ENCODE data around the gene SLC25A27.
"Not testable (repeated sequence)": the region's sequence is repeated elsewhere in the genome, so short reads cannot be mapped to it uniquely, and the experiment has no call there.

Gene SLC25A27, protein sequence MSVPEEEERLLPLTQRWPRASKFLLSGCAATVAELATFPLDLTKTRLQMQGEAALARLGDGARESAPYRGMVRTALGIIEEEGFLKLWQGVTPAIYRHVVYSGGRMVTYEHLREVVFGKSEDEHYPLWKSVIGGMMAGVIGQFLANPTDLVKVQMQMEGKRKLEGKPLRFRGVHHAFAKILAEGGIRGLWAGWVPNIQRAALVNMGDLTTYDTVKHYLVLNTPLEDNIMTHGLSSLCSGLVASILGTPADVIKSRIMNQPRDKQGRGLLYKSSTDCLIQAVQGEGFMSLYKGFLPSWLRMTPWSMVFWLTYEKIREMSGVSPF

DNA sequence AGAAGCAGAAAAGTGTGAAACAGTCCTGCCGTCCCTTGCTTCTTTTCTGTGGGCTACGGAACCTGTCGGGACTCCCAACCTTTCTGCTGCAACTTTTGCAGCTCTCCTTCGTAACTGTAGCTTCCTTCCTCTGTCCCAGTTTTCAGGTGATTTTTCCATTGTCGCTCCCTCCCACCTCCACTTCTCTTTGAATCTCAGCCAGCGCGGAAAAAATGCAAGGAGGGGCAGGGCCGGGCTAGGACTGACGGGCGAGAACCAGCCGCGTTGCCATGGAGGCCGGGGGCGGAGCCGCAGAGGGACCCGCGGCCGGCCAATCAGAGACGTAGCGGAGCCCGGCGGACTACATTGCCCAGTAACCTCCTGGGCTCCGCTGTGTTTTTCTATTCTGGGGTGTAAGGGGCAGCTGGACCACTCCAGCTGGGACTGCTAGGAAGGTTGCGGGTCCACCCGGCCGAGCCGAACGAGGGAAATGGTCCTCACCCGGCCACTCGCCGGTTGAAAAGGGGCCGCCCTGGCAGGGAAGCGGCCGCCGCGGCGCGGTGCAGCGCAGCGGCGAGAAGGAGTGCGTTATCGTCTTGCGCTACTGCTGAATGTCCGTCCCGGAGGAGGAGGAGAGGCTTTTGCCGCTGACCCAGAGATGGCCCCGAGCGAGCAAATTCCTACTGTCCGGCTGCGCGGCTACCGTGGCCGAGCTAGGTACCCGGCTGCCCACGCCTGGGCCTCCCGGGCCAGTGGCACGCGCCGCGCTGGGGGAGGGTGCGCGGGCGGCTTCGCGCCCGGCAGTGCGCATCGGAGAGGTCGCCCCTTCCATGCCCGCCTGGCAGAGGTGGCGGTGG lies at the start of gene SLC25A27, which contains the start of gene CYP39A1:
SLC25A27 (plus strand) TSS at position 373 of the 836 bp plus-strand sequence; CDS start at position 591, 218 bp downstream.
CYP39A1 (minus strand) TSS at position 216 of the 836 bp plus-strand sequence. CDS start 236 bp downstream, outside the sequence.
- DNase-seq (ENCODE audit: low read depth) = peak; percentile 75

DNA sequence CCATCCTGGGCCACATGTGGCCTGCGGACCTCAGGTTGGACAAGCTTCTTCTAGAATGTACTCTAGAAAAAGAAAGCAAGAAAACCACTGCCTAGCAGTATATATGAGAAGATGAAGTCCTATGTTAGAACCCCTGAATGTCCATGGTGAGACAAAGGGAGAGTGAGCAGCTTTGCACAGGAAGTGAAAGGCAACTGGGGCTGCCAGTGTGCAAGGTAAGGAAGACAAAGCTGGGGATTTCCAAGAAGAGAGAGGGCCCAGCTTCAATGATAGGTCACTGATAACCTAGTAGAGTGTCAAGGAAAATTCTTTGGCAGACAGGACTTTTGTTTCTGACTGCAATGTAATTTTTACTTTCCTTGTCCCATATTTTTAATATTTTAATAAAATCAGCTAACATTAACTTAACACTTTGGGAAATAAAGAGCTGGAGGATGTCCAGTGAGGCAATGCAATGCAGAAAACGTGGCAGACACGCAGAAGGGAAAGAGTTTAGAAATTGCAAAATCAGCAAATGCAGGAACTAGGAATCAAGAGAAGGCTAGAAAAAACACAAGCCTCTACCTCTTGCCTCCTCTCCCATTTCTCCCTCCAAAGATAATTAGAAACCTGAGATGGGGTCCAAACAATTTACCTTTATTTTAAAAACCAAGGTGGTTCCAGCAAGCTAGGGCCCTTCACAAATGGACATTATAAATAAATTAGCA lies 47.5 kb upstream of the SLC25A27 start:
- DNase-seq (ENCODE audit: low read depth) = no peak

DNA sequence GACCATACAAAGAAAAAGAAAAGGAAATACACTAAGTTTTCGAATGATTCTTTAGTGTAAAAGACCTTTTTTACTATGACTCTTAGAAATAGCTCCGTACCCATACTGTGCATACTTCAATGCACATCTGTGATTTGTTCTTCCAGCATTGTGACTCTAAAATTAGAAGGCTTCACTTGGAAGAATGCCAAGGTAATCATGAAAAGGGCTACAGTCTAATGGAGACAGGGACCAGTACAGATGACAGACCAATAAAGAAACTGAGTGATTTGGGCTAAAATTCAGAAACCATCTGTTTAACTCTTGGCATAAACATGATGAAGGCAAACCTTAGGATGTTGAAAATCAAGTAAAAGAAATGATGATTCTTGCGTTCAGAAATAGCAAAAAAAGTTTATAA lies 46.4 kb upstream of the SLC25A27 start:
- DNase-seq (ENCODE audit: low read depth) = no peak

DNA sequence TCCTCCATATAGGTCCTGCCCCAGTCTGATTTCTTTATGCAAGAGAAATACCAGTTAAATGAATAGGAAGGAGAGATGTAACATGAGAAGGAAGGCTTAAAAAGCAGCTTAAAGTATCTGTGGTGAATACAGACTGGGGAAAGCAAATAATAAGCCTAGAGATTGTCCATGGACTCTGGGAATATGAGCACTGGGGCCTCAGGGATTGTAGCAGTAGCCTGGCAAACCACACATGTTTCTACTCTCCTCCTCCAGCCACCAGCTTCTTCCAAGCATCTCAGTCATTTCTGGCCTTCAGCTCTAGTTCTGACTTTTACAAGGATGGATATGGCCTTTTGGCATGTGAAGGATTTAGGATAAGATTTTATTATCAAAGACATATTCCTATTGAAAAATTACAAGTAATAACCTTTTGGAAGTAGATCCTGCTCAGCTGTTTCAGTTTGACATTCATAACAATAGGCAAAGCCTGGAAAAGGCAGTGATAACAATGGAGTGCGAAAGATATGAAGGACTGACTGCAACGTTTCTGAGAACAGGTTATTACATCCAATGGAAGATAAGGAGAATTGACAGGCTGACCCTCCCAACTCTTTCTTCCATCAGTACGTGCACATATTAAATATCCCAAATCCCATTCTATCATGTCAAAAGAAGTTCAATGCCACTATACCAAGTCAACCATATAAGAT lies 41.8 kb upstream of the SLC25A27 start:
- no peak for DNase-seq (ENCODE audit: low read depth)

DNA sequence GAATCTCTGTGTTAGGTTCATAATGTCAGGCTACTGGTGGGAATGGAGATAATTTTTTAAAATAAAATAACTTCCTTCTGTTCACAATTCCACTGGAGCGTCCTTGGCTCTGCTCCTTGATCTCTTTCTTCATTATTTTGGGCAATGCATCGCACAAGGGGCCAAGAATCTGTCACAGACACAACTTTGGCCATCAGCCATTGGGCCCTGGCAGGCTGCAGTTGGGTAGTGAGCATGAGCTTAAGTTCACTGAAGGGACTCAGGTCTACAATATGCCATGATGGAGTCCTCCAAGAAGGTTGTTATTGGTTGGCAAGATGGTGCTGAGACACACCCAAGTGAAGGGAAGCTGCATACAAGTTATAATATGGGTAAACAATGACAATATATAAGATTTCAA lies 40.1 kb upstream of the SLC25A27 start:
- DNase-seq (ENCODE audit: low read depth) = no peak

DNA sequence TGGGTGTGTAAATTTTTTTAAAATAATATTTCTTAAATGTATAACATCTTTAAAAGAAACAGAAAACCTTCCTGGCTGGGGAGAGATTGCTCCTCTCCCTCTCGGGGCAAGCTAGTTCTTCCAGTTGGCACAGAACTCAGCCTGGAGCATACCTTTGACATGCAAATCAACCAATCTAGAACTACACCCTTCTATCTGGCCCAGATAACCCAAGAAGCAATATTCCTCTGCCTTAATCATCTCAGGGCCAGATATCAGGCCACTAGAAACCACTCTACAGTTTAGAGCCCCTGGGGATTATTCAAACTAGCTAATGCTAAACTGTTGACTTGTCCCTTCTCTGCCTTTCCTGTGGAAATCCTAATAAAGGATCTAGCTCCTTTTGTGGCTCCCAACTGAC lies 34.0 kb upstream of the SLC25A27 start:
- DNase-seq (ENCODE audit: low read depth) = no peak

DNA sequence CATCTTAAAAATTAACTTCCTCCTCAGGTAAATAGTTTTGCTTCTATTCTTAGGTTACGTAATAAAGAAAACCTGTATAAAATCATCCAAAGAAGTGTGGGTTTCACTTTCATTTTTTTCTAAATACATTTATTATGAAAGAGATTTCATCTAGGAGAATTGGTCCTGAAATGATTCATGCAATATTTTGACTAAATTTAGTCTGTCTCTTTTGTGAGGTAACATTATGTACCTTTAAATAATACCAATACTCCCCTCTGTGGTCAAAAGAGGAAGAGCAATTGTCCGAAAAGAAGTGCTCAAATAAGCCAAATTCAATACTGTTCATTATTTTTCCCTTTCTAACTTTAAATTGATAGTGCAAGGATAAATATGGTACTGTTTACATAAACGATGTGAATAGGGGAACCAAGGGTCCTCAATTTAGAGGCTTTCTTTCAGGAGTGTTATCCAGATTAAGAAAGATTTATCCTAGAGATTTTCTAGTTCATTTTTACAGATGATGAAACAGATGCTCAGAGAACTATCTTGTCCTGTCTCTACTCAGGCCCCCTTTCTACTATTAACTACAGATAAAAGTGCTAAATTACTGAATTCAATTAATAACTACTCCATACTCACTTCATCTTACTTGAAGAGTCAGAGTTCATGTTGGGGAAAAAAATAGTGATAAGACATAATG lies 26.4 kb upstream of the SLC25A27 start:
- DNase-seq (ENCODE audit: low read depth) = peak; percentile 26

DNA sequence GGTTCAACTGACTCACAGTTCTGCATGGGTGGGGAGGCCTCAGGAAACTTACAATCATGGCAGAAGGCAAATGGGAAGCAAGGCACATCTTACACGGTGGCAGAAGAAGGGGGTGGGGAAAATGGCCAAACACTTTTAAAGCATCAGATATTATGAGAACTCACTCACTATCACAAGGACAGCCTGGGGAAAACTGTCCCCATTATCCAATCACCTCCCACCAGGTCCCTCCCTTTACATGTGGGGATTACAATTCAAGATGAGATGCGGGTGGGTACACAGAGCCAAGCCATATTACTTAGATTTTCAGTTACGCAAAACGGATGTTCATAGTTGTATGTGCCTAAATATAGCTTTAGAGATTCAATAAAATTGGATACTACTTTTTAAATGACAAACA lies 25.8 kb upstream of the SLC25A27 start:
- DNase-seq (ENCODE audit: low read depth) = no peak

DNA sequence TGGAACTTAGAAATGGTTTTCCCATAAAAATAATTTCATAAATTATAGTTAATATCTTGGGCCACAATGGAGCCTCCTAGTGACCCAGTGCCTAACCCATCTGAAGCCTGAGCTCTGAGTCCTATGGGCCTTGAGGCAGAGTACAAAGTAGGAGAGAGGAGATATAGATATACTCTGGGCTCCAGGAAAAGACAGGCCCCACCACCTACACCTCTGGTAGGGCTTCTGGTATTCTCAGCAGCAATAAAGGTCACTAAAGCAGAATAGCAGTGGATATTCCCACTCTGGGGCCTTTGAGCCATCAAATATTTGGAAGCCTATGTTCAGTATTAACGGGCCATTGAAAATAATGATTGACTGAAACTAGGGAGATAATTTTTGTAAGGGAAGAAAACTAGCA lies 24.3 kb upstream of the SLC25A27 start:
- no peak for DNase-seq (ENCODE audit: low read depth)

DNA sequence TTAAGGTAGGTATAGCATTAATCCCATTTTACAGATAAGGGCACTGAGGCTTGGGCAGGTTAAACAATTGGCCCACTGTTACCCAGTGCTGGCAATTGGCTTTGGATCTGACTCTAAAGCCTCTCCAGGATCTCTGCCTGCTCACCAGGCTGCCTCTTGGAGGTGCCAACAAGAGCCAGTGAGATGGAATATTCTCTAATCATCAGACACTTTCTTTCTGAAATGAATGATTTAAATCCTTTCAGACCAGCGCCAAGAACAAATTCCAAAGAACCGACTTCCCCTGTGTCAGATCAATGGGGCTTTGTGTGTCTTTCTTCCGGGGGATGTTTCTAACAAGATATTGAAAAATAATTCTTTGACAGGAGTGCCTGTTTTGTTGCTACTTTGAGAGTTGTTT lies 23.8 kb upstream of the SLC25A27 start:
- DNase-seq (ENCODE audit: low read depth) = no peak

DNA sequence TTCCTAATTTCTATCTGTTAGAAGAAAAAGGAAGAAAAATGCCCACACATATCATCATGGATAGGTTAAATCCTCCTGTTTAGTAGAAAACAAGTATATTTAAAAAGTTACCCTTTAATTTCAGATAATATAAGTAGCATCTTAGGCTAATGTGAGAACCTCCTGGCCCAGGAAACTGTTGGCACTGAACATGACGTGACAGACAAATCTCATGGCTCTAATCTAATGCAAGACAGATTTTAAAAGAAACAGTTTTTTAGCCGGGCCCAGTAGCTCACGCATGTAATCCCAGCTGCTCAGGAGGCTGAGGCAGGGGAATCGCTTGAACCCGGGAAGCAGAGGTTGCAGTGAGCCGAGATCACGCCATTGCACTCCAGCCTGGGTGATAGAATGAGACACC lies 23.1 kb upstream of the SLC25A27 start:
- no peak for DNase-seq (ENCODE audit: low read depth)

DNA sequence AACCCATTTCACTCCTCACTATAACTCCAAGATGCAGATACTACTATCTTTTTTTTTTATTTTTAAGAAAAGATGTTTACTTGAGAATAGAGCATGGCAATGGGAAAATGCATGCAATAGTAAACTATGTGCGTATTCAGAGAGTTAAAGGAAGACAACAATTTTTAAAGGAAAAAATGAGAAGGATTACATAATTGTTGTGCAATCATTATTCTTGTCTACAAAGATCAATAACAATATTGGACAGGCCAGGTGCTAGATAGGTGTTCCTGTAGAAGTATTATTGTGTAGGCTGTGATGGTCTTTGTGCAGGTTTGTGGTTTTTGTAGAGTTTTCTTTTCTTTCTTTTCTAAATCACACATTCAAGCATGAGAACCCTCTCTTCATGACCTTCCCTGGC lies 20.7 kb upstream of the SLC25A27 start:
- DNase-seq (ENCODE audit: low read depth) = no peak

DNA sequence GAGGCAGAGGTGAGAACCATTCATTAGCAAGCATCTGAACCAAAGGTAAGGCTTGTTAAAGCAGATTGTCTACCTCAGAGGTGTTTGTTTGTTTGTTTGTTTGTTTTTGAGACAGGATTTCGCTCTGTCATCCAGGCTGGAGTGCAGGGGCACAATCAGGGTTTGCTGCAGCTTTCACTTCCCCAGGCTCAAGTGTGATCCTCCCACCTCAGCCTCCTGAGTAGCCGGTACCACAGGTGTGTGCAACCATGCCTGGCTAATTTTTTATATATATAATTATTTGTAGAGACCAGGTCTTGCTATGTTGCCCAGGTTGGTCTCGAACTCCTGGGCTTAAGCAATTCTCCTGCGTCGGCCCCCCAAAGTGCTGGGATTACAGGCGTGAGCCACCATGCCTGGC lies 17.3 kb upstream of the SLC25A27 start:
- DNase-seq (ENCODE audit: low read depth) = no peak

DNA sequence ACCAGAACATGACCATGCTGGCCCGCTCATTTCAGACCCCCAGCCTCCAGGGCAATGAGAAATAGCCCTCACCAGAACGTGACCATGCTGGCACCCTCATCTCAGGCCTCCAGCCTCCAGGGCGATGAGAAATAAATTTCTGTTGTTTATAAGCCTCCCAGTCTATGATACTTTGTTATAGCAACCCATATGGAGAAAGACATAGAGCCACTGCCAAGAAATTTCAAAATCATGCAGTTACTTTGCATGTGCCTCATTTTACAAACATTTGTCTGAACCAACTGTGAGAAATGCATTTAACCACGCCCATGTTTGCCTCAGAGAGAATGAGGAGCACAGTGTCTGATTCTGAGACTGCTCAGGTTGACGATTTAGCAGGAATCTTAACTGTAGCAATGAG lies 15.6 kb upstream of the SLC25A27 start:
- peak; percentile 90 for DNase-seq (ENCODE audit: low read depth)

DNA sequence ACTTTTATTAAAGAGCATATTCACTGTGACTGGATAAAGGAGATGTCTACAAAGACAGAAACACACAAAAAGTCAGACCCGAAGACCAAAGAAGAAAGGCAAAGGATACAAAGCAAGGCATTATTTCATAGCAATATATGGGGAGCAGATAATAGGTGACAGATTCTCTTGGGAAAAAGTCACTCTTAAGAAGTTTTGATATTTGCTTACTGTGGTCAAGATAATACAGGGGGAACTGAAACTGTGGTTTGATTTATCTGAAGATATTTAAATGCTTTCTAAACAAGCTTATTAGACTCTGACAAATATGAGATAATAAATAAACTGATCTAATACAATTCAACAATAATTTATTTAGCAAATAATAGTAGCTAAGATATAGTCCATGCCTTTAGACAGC lies 14.8 kb upstream of the SLC25A27 start:
- DNase-seq (ENCODE audit: low read depth) = no peak

DNA sequence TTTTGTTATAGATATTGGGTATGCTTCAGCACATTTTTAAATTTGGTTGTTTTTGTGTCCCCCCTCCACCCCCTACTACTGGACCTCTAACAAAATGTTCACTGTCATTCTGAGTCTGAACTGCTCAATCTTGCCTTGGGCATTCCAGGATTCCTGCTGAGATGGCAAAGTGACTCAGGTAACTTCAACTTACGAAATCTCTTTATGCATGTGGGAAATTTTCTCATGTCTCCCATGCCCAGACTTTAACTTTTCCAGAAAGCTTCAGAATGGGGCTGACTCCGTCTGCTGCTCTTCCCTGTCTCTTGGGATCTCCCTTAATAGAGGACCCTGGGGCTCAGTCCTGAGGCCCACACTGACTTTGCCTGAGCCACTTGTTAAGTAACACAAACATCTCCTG lies 14.1 kb upstream of the SLC25A27 start:
- DNase-seq (ENCODE audit: low read depth) = no peak

DNA sequence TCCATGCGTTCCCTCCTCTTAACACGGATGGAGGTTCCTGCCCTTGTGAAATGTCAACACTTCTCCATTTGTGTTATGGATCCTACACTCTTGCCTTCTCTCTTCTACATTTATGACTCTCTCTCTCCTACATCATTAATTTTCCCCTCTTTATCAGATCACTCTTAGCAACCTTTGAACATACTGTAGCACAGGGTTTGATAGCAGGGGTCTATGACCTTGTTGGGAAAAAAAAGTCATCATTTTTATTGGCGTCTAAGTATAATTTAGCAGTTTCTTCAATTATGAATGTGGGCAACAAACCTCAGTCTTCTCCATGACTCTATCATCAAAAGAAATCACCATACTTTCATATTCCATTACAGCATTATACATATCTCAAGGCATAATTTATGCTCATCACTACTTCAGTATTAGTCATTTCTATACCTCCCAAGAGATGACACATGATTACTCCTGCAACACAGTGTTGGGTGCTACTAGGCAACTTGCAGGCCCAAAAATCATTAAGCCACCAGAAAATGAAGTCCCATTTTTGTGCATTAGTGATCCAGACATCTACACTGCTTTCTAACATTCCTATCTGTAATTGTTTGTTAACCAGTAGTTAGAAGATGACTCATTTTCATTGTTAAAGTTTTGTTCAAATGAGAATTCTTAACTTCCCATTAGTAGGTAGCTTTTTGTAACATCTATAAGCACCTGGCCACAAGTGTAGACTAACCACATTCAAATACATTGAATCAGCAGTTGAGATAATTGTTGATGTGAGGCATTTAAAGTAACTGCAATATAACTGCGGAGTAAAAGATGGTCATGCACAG lies 9.6 kb upstream of the SLC25A27 start:
- no peak for DNase-seq (ENCODE audit: low read depth)

DNA sequence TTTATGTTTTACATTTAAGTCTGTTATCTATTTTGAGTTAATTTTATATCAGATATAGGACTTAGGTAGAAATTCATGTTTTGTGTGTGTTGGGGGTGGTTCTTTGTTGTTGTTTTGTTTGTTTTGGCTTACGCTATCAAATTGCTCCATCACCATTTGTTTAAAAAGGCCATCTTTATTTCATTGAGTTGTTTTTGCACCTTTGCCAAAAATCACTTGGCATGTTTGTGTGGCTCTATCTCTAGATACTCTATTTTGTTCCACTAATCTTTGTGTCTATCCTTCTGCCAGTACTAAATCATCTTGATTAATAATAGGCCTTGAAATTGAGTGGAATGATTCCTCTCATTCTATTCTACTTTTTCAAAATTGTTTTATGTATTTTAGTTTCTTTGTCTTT lies 7.5 kb upstream of the SLC25A27 start:
- no peak for DNase-seq (ENCODE audit: low read depth)

DNA sequence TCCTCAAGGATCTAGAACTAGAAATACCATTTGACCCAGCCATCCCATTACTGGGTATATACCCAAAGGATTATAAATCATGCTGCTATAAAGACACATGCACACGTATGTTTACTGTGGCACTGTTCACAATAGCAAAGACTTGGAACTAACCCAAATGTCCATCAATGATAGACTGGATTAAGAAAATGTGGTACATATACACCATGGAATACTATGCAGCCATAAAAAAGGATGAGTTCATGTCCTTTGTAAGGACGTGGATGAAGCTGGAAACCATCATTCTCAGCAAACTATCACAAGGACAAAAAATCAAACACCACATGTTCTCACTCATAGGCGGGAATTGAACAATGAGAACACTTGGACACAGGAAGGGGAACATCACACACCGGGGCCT lies 4.7 kb upstream of the SLC25A27 start:
- not testable (repeated sequence) for DNase-seq (ENCODE audit: low read depth)

DNA sequence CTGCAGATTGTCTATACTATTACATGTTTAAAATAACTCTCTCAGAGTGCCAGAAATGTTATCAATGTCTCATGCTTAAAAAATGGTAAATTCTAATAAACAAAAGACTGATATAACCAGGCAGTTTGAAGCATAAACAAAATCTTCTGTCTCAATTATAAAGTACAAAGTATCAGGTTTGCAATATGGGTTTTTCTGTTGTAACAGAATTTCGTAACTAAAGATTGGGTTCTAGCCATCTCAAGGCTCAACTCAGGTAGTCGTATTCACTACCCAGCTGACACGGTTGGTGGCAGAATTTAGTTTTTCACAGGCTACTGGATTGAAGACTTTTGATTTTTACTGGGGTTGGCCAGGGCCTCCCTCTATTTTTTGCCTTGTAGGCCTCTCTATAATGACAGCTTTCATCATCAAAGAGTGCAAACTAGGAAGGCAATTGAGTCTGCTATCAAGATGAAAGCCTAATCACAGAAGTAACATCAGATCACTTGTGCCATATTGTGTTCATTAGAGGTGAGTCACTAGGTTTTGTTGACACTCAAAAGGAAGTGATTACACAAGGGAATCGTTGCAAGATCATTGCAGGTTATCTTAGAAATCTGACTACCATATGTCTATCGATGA lies 3.8 kb upstream of the SLC25A27 start:
- DNase-seq (ENCODE audit: low read depth) = no peak
